ENCODE results near the gene GPR107.

- TF ChIP-seq CTCF (IDR thresholded peaks at IDR 0.05): no peak
- no peak for TF ChIP-seq POLR2AphosphoS5 (IDR thresholded peaks at IDR 0.05)
- no peak for TF ChIP-seq POLR2A (IDR thresholded peaks at IDR 0.05)
Observed at GRCh38 chr9:130049431-130050210, 4.1 kb upstream of the GPR107 start.
